GM23338 (cell line): Measurements from ENCODE around the gene ITSN2. TPM values are rescaled to one million over a fixed set of nuclear protein-coding genes. Genes with fewer than 3 reads are reported as not detected.

Experiments
- ATAC-seq: fragments of 200-7000 bp; cut with Tn5 transposase; 3 replicates; pipeline ENCODE4 v1.9.1; 2020
- DNase-seq: peaks from one replicate; pipeline ENCODE4 v3.0.0-alpha.2; 2015; ENCODE audit warnings: low spot score
- H2AFZ ChIP-seq: fragments of 200-600 bp; sonication (generic); 2 replicates; pipeline ENCODE4 v1.8.0; 2016; ENCODE audit warnings: antibody characterized with exemption, mild to moderate bottlenecking, moderate library complexity
- H3F3A ChIP-seq: fragments of 200-600 bp; sonication (generic); replicated peaks from 2 replicates; pipeline ENCODE4 v1.8.0; 2017; ENCODE audit warnings: antibody characterized with exemption, mixed run types, low read depth
- H3K27ac ChIP-seq: fragments of 200-600 bp; sonication (generic); 2 replicates; pipeline ENCODE4 v1.6.1; 2016; ENCODE audit warnings: low read depth
- H3K27me3 ChIP-seq: fragments of 200-600 bp; sonication (generic); 2 replicates; pipeline ENCODE4 v1.8.0; 2016; ENCODE audit warnings: mild to moderate bottlenecking, mixed run types, moderate library complexity; ENCODE audit not compliant: insufficient read depth
- H3K36me3 ChIP-seq: fragments of 200-600 bp; sonication (generic); 2 replicates; pipeline ENCODE4 v1.8.0; 2016; ENCODE audit warnings: mild to moderate bottlenecking; ENCODE audit not compliant: insufficient read depth
- H3K4me1 ChIP-seq: fragments of 200-600 bp; sonication (generic); 2 replicates; pipeline ENCODE4 v1.8.0; 2016; ENCODE audit warnings: mild to moderate bottlenecking, moderate library complexity; ENCODE audit not compliant: insufficient read depth
- H3K4me2 ChIP-seq: fragments of 200-600 bp; sonication (generic); 2 replicates; pipeline ENCODE4 v1.7.1; 2017; ENCODE audit warnings: mixed run types
- H3K4me3 ChIP-seq: fragments of 200-600 bp; sonication (generic); 2 replicates; pipeline ENCODE4 v1.6.1; 2016; ENCODE audit warnings: mixed run types
- H3K79me2 ChIP-seq: fragments of 200-600 bp; sonication (generic); replicated peaks from 2 replicates; pipeline ENCODE4 v1.8.0; 2017; ENCODE audit warnings: mild to moderate bottlenecking; ENCODE audit not compliant: insufficient read depth
- H3K9me2 ChIP-seq: fragments of 200-600 bp; sonication (generic); 2 replicates; pipeline ENCODE4 v1.8.0; 2017; ENCODE audit not compliant: insufficient read depth
- H4K20me1 ChIP-seq: fragments of 200-600 bp; sonication (generic); replicated peaks from 2 replicates; pipeline ENCODE4 v1.8.0; 2017; ENCODE audit warnings: mild to moderate bottlenecking; ENCODE audit not compliant: insufficient read depth
- H3K27ac Mint-ChIP-seq: 2 replicates; pipeline ENCODE4 v1.8.0; 2020; ENCODE audit warnings: inconsistent platforms, mild to moderate bottlenecking, moderate library complexity, mixed read lengths
- H3K27me3 Mint-ChIP-seq: 3 replicates; pipeline ENCODE4 v1.8.0; 2022; ENCODE audit warnings: low read depth, mild to moderate bottlenecking, moderate library complexity, mixed read lengths, inconsistent platforms; ENCODE audit not compliant: insufficient read depth, poor library complexity
- H3K36me3 Mint-ChIP-seq: 3 replicates; pipeline ENCODE4 v1.8.0; 2021; ENCODE audit warnings: low read depth, mild to moderate bottlenecking, inconsistent platforms, moderate library complexity, mixed read lengths
- H3K4me1 Mint-ChIP-seq: 3 replicates; pipeline ENCODE4 v1.8.0; 2020; ENCODE audit warnings: mild to moderate bottlenecking, inconsistent platforms, mixed read lengths
- H3K4me3 Mint-ChIP-seq: 3 replicates; pipeline ENCODE4 v1.8.0; 2021; ENCODE audit warnings: moderate library complexity, mild to moderate bottlenecking, inconsistent platforms, mixed read lengths
- H3K9me3 Mint-ChIP-seq: 3 replicates; pipeline ENCODE4 v1.8.0; 2020; ENCODE audit warnings: moderate library complexity, mild to moderate bottlenecking, inconsistent platforms, mixed read lengths
- CREB1 ChIP-seq: fragments of 250-450 bp; sonication (Bioruptor Pico); IDR thresholded peaks from 2 replicates; pipeline ENCODE4 v1.5.0; 2020; ENCODE audit warnings: low read depth, mild to moderate bottlenecking, moderate library complexity
- EZH2 ChIP-seq: fragments of 200-600 bp; sonication (generic); IDR thresholded peaks from one replicate; pipeline ENCODE4 v1.8.0; 2017; ENCODE audit warnings: antibody characterized with exemption, mild to moderate bottlenecking, low read depth; ENCODE audit not compliant: unreplicated experiment
- STAT1 ChIP-seq: IDR thresholded peaks from one replicate; pipeline ENCODE4 v1.6.1; 2016; ENCODE audit warnings: antibody characterized with exemption; ENCODE audit not compliant: unreplicated experiment
- ZNF462 ChIP-seq: fragments of 250-450 bp; sonication (Bioruptor Pico); IDR thresholded peaks from 2 replicates; pipeline ENCODE4 v1.5.0; 2020; ENCODE audit warnings: mild to moderate bottlenecking, moderate library complexity
- polyA plus RNA-seq: library from polyadenylated mRNA; unstranded; fragments of >200 nt; fragmentation: Nextera tagmentation; extraction: Ambion mirVana; gene quantifications from 2 replicates; pipeline ENCODE4 v1.2.1, GENCODE V29; 2016
- total RNA-seq: library from RNA; depleted of rRNA; stranded (reverse); fragments of >200 nt; shearing (Covaris generic); gene quantifications from 2 replicates; pipeline ENCODE4 v1.2.3, GENCODE V29; 2014
- TF ChIP-seq, protein P1 (sequence below): IDR thresholded peaks from one replicate; pipeline ENCODE4 v1.6.1; 2018; ENCODE audit warnings: antibody characterized with exemption; ENCODE audit not compliant: unreplicated experiment

Gene ITSN2
- total and polyA plus RNA-seq, 2 experiments from 2014 or later, result 17.1 to 17.8 TPM

GRCh38 chr2:24203029-24203786, 157.1 kb downstream of the ITSN2 start (continued):
- TF ChIP-seq ZNF462 (CRISPR knock-in tag) (no peak), EZH2 (no peak), CREB1 (CRISPR knock-in tag) (no peak)
- TF ChIP-seq, protein P1, sequence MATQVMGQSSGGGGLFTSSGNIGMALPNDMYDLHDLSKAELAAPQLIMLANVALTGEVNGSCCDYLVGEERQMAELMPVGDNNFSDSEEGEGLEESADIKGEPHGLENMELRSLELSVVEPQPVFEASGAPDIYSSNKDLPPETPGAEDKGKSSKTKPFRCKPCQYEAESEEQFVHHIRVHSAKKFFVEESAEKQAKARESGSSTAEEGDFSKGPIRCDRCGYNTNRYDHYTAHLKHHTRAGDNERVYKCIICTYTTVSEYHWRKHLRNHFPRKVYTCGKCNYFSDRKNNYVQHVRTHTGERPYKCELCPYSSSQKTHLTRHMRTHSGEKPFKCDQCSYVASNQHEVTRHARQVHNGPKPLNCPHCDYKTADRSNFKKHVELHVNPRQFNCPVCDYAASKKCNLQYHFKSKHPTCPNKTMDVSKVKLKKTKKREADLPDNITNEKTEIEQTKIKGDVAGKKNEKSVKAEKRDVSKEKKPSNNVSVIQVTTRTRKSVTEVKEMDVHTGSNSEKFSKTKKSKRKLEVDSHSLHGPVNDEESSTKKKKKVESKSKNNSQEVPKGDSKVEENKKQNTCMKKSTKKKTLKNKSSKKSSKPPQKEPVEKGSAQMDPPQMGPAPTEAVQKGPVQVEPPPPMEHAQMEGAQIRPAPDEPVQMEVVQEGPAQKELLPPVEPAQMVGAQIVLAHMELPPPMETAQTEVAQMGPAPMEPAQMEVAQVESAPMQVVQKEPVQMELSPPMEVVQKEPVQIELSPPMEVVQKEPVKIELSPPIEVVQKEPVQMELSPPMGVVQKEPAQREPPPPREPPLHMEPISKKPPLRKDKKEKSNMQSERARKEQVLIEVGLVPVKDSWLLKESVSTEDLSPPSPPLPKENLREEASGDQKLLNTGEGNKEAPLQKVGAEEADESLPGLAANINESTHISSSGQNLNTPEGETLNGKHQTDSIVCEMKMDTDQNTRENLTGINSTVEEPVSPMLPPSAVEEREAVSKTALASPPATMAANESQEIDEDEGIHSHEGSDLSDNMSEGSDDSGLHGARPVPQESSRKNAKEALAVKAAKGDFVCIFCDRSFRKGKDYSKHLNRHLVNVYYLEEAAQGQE, result no peak

GRCh38 chr2:24200799-24201198, 159.5 kb downstream of the ITSN2 start:
- Histone ChIP-seq H3K79me2 (no peaks in the 10 kb centered on the region), H3K27me3 (no peaks in the 10 kb centered on the region), H3K36me3 (no peaks in the 10 kb centered on the region), H3K9me2 (no peaks in the 10 kb centered on the region), H3K4me2 (no peak overlapping the region), H2AFZ (no peak overlapping the region), H3F3A (no peaks in the 10 kb centered on the region), H4K20me1 (no peaks in the 10 kb centered on the region), H3K4me1 (no peaks in the 10 kb centered on the region), H3K27ac (no peak overlapping the region), H3K4me3 (no peak overlapping the region)
- Mint-ChIP-seq H3K4me3 (no peak overlapping the region), H3K27ac (no peak overlapping the region), H3K9me3 (no peaks in the 10 kb centered on the region), H3K36me3 (no peaks in the 10 kb centered on the region), H3K27me3 (peaks cover 7% of the 10 kb centered on the region), H3K4me1 (peaks cover under 1% of the 10 kb centered on the region; the same call in 2 of the 3 replicates)
- no peak for ATAC-seq
- no peak for DNase-seq
- TF ChIP-seq STAT1, result no peak
- TF ChIP-seq, protein P1, result no peak
